ENCODE results near the gene ACCS. TPM values are rescaled to one million over a fixed set of nuclear protein-coding genes. Genes with fewer than 3 reads are reported as not detected.

Gene ACCS
- polyA plus RNA-seq, 1 donor from 2014 or later: not detected

GRCh38 chr11:44031549-44031948, 34.5 kb upstream of the ACCS start:
- Histone ChIP-seq H3K27me3 (ENCODE audit: insufficient read depth, low read depth, low read length) (no peaks in the 10 kb centered on the region), H3K27ac (ENCODE audit: low read length) (no peak overlapping the region), H3K4me2 (ENCODE audit: low read length) (no peak overlapping the region), H4K20me1 (ENCODE audit: insufficient read depth) (no peaks in the 10 kb centered on the region), H3K4me3 (ENCODE audit: low read length) (no peak overlapping the region), H3K9me2 (ENCODE audit: insufficient read depth, low read length) (no peaks in the 10 kb centered on the region), H3K79me2 (replicated peaks; ENCODE audit: insufficient read depth, low read length) (no peaks in the 10 kb centered on the region), H3K36me3 (ENCODE audit: insufficient read depth, low read length) (no peaks in the 10 kb centered on the region), H2AFZ (ENCODE audit: low read depth, low read length) (no peak overlapping the region), H3K9me3 (ENCODE audit: low read length) (no peaks in the 10 kb centered on the region), H3K9ac (ENCODE audit: low read length) (no peak overlapping the region), H3F3A (ENCODE audit: insufficient read depth, low read length, poor library complexity, severe bottlenecking) (no peaks in the 10 kb centered on the region)
- TF ChIP-seq CTCF (IDR thresholded peaks at IDR 0.05; ENCODE audit: poor library complexity, severe bottlenecking) (no peak), SMC3 (conservative IDR thresholded peaks at IDR 0.05; ENCODE audit: poor library complexity) (no peak), TAF1 (IDR thresholded peaks at IDR 0.05; ENCODE audit: low read depth) (no peak), RAD21 (conservative IDR thresholded peaks at IDR 0.05) (no peak), MXI1 (conservative IDR thresholded peaks at IDR 0.05; ENCODE audit: poor library complexity, severe bottlenecking) (no peak), REST (IDR thresholded peaks at IDR 0.05; ENCODE audit: borderline replicate concordance) (no peak)

GRCh38 chr11:44032299-44033085, 33.6 kb upstream of the ACCS start:
- no peaks in the 10 kb centered on the region for H3K27me3 ChIP-seq (ENCODE audit: insufficient read depth, low read depth, low read length)
- H3K36me3 ChIP-seq (ENCODE audit: insufficient read depth, low read length): no peaks in the 10 kb centered on the region
- no peak overlapping the region for H3K9ac ChIP-seq (ENCODE audit: low read length)
- TF ChIP-seq EP300 (conservative IDR thresholded peaks at IDR 0.05; ENCODE audit: poor library complexity, severe bottlenecking) (no peak), POLR2AphosphoS5 (IDR thresholded peaks at IDR 0.05) (no peak), RAD21 (conservative IDR thresholded peaks at IDR 0.05) (no peak), EZH2 (IDR thresholded peaks at IDR 0.05; ENCODE audit: borderline replicate concordance, insufficient read depth, low read length, poor library complexity, severe bottlenecking) (no peak), CTCF (IDR thresholded peaks at IDR 0.05; ENCODE audit: poor library complexity, severe bottlenecking) (no peak), TAF1 (IDR thresholded peaks at IDR 0.05; ENCODE audit: low read depth) (no peak), MXI1 (conservative IDR thresholded peaks at IDR 0.05; ENCODE audit: poor library complexity, severe bottlenecking) (no peak), REST (IDR thresholded peaks at IDR 0.05; ENCODE audit: borderline replicate concordance) (no peak), SMC3 (conservative IDR thresholded peaks at IDR 0.05; ENCODE audit: poor library complexity) (no peak)
- H4K20me1 ChIP-seq (ENCODE audit: insufficient read depth): no peaks in the 10 kb centered on the region
- H2AFZ ChIP-seq (ENCODE audit: low read depth, low read length): no peak overlapping the region
- no peaks in the 10 kb centered on the region for H3K79me2 ChIP-seq (replicated peaks; ENCODE audit: insufficient read depth, low read length)
- H3K27ac ChIP-seq (ENCODE audit: low read length): no peak overlapping the region
- H3K9me3 ChIP-seq (ENCODE audit: low read length): no peaks in the 10 kb centered on the region
- H3K9me2 ChIP-seq (ENCODE audit: insufficient read depth, low read length): no peaks in the 10 kb centered on the region
- H3F3A ChIP-seq (ENCODE audit: insufficient read depth, low read length, poor library complexity, severe bottlenecking): no peaks in the 10 kb centered on the region
- no peak overlapping the region for H3K4me3 ChIP-seq (ENCODE audit: low read length)
- no peak overlapping the region for H3K4me2 ChIP-seq (ENCODE audit: low read length)

Data from neural cell (in vitro differentiated cells).